Stimulated activated CD8-positive, alpha-beta memory T cell treated with anti-CD3 and anti-CD28 coated beads, Interleukin-15, amount 100 ng/mL, for 24 hours (primary cell): Measurements from ENCODE around the gene SLC39A11.

Source experiments
- DNase-seq: peaks from one replicate; pipeline ENCODE4 v3.0.0-alpha.2; 2020; ENCODE audit warnings: low read depth

Gene SLC39A11

DNA sequence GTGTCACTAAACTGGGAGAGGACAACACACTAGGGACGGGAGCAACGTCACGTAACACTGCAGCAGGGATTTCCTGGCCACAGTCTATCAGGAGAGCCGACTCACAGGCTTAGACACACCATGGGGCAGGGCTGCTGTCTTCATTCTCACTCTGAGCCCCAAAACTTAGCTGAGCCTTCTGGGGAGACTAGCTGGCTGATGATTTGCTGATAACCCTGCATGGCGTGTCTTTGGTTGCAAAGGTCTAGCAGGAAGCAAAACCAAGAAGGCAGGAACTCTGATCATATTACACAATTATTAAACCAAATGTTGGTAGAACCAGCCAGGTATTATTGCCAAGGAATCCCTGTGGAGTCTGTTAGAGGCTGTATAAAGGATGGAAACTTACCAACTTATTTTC is 345.0 kb downstream of the SLC39A11 start:
- DNase-seq: no peak

DNA sequence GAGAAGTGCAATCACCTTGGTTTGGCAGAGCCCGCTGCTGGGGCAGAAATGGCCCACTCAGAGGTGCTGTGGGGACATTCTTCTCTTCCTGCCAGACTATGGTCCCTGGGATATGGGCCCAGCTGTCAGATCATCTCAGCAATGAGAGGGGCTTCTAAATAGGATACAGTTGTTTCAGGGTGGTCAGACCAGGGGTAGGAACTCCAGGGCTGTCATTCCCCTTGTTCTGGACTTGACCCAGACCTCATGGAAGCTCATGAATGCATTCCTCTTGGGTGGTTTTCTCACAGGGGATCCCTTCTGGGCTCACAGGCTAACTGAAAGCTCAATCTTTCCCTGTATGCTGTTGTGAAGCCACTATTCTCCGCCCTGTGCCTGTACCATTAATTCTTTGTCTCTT is 347.2 kb downstream of the SLC39A11 start:
- DNase-seq: no peak

DNA sequence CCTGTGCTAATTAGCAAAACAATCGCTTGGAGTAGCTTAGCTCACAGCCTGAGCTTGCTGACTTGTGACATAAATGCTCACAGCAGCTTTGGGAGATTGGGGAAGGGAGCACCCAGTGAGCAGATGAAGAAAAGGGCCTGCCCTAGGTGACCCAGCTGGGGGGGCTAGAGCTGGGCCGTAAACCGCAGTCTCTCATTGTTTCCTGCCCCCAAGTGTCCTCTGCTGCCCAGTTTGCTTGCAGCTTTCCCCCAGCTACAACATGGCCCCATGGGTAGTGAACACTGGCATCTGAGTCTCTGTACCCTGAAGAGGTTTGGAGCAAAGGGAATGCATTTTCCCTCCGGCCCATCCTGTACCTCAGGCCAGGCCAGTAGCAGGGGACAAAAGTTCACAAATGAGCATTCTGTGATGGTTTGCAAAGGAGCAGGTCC is 349.4 kb downstream of the SLC39A11 start:
- no peak for DNase-seq

DNA sequence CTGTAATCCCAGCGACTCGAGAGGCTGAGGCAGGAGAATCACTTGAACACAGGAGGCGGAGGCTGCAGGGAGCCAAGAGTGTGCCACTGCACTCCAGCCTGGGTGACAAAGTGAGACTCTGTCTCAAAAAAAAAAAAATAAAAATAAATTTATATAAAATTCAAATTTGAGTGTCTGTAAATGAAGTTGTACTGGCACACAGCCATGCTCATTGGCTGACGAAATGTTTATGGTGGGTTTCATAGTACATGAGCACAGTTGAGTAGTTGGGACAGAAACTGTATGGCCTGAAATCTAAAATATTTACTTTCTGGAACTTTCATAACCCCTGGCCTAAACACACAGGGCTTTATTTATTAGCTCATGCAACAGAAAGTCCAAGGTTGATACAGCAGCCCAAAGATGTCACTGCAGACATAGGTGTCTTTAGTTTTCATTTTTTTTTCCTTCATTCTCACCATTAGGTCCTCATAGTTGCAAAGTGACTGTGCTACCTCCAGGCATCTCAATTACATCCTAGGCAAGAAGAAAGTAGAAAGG is 355.3 kb downstream of the SLC39A11 start:
- DNase-seq: no peak

DNA sequence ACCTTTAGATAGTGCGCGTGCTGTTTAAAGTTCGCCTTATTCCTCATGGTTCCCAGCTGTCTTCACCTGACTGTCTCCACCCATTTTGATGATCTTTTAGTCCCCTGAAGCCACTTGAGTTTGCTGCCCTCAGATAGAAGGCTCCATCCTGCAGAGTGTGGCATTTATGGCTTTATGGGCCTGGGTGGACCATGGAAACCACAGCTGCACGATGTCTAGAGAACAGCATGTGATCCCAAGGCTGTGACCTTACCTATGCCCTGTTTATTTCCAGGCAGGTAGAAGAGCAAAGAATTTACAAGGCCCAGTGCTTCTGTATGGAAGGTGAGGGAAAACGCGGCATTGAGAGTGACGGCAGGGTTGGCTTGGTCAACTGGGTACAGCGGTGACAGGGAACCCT is 356.9 kb downstream of the SLC39A11 start:
- no peak for DNase-seq

DNA sequence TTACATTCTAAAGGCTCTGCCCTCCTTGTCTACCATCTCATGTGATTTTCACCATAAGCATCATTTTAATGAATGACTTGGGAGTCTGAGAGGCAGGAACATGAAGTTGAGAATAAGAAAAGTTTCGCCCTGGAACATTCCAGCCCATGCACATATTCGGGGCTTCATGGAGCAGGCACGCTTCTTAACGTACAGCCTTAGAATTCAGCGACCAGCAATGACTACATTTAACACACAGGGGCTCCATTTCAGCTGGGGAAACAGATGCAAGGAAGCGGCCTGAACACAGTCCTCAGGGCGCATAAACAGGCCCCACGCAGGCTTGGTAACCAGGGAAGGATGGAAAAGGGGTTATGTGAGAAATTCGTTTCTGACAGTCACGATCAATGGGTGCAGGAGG is 357.4 kb downstream of the SLC39A11 start:
- DNase-seq: no peak

DNA sequence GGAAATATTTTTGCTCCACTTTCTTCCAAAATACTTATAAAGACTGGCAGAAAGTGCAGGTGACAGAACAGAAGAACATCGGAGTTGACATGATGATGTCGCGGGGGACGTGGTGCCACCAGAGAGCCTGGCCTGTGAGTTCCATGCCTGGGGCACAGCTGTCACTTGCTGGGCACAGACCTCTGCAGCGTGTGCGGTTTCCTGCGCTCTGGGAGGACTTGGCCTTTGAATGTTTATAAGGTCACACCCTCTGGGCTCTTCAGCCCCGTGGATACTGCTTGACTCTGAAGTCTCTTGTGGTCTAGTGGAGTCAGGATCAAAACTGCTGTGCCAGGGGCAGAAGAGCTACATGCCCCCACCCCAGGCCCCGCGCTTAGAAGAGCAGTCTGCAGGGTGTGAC is 357.9 kb downstream of the SLC39A11 start:
- DNase-seq: no peak

DNA sequence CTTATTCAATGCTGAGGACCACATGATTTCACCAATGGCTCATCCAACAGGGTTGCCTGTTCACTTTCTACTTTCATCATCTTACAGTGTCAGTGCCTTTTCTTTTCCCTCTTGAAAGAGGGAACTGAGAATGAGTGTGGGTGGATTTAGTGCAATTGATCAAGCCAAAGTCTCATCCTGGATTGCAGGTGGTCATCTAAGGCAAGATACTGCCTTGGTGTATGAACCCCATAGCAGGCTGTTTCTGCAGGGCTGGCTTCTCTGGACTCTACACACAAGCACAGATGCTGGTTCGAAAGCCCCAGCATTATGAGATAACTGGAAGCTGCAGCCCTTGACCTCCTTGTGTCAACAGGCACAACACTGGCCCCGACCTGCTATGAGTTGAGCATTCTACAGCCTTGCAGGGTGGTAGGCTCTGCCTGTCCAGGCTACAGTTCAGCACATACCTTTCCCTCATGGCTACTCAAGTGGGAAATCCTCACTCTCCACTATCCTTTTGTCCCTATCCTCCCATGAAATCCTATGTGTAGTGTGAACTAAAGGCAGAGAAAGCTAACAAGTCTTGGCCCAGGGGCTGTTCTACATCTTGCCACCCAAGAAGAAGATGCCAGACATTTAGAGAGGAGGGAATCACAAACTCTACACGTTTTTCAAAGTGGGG is 358.7 kb downstream of the SLC39A11 start:
- no peak for DNase-seq

DNA sequence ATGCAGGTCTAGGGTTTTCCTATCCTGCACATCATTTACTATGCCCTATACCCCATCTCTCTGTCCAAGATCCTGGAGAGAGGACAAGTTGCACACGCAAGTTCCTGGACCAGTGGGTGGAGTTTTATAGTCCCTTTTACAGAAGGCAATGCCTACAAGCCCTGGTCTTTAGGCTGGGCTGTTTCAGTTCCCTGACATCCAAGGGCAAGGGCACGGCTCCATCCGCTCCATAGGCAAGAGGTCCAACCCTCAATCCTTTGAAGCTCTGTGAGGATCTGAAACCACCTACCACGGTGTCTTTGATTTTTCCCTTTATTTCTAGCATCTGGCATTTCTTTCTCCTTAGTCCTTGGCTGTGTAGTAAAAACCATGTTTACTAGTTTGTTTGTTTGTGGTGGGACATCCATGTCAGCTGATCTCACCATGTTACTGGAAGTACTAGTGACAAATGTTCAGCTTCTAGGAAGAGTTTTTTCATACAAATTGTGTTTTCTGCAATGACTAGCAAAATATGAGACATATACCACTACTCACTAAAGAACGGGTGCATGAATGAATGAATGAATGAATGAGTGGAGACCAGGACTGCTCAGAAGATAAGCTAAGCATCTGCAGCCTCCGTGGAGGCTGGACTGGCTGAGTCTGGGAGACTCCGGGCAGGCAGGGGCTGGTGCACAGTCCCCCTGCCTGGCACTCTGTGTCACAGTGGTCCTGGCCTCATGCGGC is 359.4 kb downstream of the SLC39A11 start:
- DNase-seq: no peak

DNA sequence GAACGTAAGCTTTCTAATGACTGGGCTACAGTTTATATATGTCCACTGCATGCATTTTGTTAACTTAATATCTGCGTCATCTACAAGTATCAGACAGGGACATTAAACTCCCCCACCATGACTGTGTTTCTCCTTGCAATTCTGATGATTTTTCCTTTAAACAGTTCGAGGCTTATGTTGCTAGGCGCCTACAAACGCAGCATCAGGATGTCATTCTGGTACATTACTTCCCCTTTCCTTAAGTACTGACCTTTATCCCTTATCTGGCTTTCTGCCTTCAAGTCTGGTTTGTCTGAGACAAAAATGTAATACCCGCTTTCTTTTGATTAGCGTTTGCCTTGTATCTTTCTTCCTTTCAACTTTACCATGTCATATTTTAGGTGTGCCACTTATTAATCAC is 362.4 kb downstream of the SLC39A11 start:
- no peak for DNase-seq

DNA sequence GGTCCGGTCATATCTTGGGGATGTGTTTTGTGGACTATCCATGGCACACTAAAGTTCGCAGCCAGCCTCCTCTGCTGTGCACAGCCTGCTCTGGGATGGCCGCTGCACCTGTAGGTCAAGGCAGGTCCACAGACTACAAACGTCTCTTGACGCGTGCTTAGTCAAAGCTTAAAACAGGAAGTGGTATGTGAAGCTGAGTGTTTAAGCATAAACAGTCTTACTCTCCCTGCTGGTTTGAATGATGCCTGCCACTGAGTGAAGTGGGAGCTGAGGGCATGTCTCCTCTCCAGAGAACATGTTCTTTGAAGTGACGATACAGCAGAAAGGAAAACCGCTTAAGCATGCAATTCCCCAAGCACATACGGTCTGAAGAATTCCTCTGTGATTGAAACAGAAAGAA is 365.6 kb downstream of the SLC39A11 start:
- DNase-seq: no peak

DNA sequence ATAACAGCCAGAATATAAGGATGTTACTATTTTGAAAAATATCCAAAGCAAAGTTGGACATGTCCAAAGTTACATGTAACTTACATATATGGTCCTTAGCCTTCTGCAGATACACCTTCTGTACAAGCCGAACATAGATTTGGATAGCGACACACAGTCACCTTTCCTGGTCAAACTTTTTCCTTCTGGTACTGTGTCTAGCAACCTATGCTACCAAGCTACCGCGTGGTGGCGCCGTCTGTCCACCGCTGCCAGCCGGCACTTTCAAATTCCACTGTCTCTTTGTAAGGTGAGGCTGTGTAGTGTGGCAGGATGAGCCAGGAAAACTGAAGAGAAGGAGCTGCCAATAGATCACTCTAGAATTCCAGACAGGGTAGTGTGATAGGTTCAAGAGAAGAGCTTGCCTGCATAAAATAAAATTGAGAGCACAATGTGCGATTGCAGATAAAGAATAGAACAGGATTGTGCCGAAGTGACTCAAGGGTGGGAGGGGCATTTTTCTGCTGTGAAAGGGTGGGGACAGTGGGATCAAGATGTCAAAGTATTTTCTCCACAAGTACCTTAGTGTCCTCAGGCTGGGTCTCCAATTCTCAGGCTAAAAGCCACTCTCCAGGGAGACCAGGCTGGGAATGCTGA is 366.9 kb downstream of the SLC39A11 start:
- DNase-seq: no peak

DNA sequence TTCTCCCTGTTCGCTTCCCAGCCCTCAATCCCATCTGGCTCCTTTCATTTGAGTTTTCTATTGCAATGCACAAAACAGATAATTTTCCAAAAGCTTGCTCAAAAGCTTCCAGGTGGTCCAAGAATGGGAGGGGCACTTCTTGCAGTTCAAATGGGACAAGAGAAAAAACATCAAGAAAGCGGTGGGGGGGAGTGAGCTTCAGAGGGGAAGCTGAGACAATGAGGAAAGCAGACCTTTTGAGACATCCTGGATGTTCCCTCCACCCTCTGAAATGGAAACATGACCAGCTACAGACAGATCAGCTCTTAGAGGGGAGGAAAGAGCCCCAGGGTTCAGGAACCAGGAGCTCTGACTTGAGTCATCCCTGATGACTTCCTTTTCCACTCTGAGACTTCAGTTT is 368.2 kb downstream of the SLC39A11 start:
- DNase-seq: no peak

DNA sequence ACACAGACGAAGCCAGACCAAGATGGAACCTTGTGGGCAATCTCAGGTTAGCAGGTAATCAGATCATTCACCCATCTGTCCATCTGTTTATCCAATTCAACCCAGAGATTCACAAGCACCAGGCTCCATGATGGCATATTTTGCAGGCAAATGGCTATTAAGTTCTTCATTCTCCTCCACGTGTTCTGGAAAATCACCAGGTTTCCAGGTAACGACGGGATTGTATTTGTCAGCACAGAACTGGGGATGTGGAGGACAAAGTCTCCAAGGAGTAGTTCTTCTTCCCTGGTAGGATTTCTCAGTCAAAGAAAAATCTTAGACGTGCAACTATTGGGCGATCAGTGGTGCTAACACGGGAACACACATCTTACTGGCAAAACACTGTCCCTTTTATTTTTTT is 368.8 kb downstream of the SLC39A11 start:
- DNase-seq: no peak

DNA sequence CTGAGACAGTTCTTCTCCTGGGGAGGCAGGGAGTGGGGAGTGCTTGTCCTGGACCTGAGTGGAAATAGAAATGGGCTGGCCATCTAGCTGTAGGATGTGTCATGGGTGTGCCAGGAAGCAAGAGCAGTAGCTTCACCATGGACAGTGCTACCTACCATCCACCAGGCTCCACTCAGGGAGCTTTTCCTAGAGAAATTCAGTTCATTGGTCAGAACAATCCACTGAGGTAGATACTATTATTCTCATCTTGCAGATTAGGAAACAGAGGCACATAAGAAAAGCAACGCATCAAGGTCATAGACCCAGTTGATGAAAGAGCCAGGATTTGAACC is 372.0 kb downstream of the SLC39A11 start:
- DNase-seq: no peak

DNA sequence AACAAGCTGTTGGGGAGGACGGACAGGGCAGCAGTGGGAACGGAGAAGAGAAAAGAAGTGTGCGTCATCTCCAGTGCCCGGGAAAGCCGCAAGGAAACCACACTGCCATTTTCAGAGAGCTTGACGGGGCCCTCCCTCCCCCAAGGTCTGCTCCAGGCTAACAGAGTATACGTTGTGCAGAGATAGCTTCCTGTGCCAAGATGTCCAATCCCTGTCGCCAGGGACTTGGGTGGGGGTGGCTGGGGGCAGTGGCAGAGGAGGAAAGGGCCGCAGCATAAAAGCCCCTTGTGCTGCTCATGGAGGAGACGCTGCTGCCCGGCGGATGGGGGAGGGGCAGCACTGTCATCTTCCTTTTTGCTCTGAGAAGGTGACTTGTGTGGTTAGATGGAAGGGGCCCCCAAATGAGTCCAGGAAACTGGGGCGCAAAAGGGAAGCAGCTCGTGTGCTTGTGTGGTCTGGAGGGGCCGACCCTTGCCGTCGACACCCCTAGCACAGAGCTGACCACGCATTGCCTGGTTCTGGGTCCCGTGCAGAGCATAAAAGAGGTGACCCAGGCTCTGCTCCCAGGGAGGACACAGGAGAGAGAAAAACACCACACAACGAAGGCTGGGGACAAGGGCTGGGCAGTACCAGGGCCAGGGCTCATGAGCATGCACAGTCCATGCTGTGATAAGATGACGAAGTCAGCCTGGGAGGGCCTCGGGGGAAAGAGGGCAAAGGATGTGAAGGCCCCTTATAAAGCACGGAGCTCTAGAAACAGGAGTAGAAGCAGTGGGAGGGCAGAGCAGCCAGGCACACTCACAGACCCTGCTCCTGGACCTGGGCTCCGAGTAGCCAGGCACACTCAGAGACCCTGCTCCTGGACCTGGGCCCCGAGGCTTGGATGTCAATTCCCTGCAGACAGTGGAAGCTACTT is 372.7 kb downstream of the SLC39A11 start:
- peak; percentile 17 for DNase-seq

DNA sequence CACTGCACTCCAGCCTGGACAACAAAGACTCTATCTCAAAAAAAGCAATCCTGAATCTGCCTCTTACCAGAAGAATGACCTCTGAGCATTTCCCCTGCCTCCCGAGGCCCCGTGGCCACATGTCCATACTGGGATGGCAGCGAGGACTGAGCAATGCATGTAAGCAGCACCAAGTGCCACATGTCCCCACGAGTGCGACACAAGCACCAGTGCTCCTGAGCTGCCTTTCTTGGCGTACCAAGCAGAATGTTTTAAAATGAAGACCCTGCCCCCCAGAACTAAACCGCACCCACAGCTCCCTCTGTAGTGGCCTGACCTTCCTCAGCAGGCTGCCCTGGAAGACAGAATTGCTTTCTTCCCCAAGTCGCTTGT is 373.3 kb downstream of the SLC39A11 start:
- DNase-seq: no peak

DNA sequence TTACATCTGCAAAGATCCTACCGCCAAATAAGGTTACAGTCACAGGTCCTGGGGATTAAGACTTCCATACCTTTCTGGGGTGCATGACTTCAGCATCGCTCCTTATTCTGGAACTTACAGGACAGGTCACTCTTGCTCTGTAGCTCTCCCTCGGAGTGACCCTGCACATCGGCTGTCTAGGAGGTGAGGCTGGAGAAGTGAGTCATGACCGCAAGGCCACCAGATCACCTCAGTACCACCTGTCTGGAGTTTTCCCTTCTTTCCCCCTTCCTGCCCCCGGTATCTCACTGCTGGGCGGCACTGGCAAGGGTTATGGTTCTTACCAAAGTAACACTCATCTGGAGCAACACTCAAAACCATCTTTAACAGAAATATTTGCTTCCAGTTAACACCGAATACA is 374.8 kb downstream of the SLC39A11 start:
- DNase-seq: no peak

DNA sequence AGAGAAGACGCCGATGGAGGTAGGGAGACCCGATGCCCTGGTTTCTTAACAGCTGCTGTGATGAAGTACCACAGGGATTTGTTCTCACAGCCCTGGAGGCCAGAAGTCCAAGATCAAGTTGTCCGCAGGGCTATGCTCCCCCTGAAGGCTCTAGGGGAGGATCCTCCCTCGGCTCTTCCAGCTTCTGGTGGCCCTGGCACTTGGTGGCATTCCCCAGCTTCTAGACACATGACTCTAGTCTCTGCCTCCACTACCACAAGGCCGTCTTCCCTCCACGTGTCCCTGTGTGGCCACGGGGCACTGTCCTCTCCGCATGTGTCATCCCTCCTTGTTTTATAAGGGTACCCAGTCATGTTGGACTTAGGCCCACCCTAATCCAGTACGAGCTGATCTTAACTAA is 375.2 kb downstream of the SLC39A11 start:
- DNase-seq: no peak

DNA sequence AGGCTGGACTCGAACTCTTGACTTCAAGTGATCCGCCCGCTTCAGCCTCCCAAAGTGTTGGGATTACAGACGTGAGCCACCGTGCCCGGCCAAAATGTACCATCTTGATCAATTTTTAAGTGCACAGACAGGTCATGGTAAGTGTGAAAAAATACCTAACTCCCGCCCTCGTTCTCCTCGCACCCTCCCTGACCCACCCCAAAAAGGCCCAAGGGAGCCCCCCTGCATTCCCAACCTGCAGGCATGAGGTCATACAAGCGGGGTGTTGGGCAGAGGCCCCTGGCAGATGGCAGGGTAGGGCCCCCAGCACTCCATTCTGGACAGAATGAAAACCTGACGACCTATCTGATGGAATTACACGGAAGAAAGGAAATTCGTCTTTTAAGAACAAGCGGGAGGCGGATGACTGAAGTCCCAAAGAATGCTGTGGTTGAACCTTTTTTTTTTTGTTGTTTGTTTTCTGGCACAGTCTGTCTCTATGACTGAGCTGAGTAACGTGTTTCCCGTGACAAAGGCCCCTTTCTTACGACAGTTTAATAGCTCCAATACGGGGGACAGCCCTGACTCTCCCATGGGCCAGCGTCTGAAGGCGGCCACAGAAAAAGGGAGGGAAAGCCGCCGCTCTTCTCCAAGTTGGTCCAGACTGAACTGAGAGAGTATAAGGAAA is 376.4 kb downstream of the SLC39A11 start:
- no peak for DNase-seq

DNA sequence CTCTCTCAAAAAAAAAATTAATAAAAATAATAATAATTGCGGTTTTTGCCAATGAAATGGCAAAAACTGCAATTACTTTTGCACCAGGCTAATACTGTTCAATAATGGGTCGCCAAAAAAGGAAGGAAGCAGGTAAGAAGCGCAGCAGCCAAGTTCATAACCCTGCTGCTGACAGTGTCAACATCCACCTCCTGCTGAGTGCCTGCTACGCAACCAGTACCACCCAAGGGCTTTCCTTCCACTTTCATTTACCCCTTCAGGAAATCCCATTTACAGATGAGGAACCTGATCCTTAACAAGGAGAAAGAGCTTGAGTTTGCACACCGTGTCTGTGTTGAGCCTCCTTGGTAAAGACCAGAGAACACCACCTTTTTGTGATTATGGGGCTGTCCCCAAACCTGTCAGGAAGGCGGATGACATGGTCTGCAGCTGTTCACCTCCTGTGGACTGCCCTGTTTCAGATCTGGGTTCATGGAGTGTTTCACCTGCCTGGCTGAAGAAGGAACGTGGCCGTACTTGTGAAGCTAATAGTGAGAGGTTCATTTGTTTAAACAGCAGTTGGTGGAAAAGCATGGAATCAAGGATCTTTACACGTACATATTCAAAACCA is 378.0 kb downstream of the SLC39A11 start:
- DNase-seq: no peak
